Transverse colon (tissue), 4 donors: ENCODE data around the gene C4BPB.

Source experiments
- EP300 ChIP-seq: sonication (generic); formaldehyde crosslinking; IDR thresholded peaks from one replicate; pipeline ENCODE4 v1.6.1; 2017; ENCODE audit warnings: antibody characterized with exemption, low read depth
- POLR2A ChIP-seq: fragments of 450-650 bp; IDR thresholded peaks from one replicate; pipeline ENCODE4 v1.6.1; 2016; ENCODE audit warnings: antibody characterized with exemption, mild to moderate bottlenecking, moderate library complexity
- POLR2AphosphoS5 ChIP-seq, 3 donors: sonication (generic); formaldehyde crosslinking; IDR thresholded peaks; one replicate each; pipeline ENCODE4 v1.6.1; 2016; ENCODE audit warnings: antibody characterized with exemption in 3 of 3
- TF ChIP-seq, protein P1 (sequence below), 5 experiments: fragments of 200-600 bp in 3 of 5; fragments of 450-650 bp in 2 of 5; sonication (generic) in 3 of 5; IDR thresholded peaks; 1 replicate in 2 of 5; 2 replicates in 3 of 5; pipeline ENCODE4 v1.5.1; 2016 to 2017; ENCODE audit warnings: antibody characterized with exemption in 5 of 5, inconsistent platforms in 3 of 5, mild to moderate bottlenecking in 2 of 5, moderate library complexity in 1 of 5

DNA sequence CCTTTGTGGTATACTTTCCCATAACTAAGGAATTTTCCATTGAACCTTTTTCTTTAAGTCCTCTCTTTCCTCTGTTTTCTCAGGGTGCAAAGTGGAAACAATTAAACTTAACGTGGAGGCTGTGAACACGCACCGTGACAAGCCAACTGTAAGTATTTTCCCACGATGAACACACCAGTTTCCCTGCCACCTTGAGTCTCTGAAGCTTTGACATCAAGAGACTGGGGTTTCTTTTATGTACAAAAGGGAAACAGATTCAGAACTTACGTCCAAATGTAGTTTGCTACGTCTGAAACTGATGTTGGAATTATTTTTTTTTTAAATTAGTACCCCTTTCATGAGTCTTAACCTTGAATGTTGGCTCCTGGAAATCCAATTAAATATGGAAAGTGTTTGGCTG is 17.2 kb upstream of the C4BPB start:
- no peak for TF ChIP-seq POLR2A
- TF ChIP-seq, protein P1, sequence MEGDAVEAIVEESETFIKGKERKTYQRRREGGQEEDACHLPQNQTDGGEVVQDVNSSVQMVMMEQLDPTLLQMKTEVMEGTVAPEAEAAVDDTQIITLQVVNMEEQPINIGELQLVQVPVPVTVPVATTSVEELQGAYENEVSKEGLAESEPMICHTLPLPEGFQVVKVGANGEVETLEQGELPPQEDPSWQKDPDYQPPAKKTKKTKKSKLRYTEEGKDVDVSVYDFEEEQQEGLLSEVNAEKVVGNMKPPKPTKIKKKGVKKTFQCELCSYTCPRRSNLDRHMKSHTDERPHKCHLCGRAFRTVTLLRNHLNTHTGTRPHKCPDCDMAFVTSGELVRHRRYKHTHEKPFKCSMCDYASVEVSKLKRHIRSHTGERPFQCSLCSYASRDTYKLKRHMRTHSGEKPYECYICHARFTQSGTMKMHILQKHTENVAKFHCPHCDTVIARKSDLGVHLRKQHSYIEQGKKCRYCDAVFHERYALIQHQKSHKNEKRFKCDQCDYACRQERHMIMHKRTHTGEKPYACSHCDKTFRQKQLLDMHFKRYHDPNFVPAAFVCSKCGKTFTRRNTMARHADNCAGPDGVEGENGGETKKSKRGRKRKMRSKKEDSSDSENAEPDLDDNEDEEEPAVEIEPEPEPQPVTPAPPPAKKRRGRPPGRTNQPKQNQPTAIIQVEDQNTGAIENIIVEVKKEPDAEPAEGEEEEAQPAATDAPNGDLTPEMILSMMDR (IDR thresholded peaks at IDR 0.05): no peak
- TF ChIP-seq EP300: no peak
- TF ChIP-seq POLR2AphosphoS5 (IDR thresholded peaks at IDR 0.05): no peak
